HUDEP-2 (cell line): Measurements from ENCODE around the gene ADAR.
A peak's percentile ranks its signal among the peaks of the same experiment; 100 is the strongest.

ENCODE experiments used
- DNase-seq, 76 experiments: peaks; one replicate each; lab custom pipeline; 2025; ENCODE audit not compliant: unreplicated experiment in 76 of 76; lab: John Stamatoyannopoulos, UW

Gene ADAR

DNA sequence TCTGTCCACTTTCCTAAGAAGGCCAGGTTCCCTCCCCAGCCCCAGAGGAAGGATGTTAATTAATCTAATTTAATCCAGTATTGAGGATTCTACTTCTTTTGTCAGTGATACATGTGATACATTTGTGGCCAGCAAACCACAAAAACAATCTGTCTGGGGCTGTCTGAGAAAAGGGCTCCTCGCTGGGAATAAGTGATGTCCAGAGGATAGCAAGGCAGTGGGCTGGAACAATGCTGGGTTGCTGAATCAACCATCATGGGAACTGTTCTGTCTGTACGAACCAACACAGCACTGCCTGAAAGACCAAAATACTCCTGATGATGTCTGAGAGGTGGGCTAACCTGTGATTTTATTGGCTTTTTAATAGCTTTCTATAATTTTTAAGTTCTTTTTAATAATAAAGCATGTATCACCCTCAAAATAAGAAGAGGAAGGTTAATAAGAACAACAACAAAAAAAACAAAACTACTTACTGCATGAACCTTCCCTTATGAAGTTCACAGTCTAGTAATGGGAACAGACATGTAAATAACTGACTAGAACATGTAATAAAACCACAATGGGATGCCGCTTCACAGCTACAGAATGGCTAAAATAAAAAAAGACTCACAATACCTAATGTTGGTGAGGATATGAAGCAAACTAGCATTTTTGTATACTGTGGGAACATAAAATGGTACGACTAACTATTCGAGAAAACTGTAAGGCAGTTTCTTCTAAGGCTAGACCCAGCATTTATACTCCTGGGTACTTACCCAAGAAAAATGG, 11.4 kb upstream of the ADAR start:
- DNase-seq = no peak

DNA sequence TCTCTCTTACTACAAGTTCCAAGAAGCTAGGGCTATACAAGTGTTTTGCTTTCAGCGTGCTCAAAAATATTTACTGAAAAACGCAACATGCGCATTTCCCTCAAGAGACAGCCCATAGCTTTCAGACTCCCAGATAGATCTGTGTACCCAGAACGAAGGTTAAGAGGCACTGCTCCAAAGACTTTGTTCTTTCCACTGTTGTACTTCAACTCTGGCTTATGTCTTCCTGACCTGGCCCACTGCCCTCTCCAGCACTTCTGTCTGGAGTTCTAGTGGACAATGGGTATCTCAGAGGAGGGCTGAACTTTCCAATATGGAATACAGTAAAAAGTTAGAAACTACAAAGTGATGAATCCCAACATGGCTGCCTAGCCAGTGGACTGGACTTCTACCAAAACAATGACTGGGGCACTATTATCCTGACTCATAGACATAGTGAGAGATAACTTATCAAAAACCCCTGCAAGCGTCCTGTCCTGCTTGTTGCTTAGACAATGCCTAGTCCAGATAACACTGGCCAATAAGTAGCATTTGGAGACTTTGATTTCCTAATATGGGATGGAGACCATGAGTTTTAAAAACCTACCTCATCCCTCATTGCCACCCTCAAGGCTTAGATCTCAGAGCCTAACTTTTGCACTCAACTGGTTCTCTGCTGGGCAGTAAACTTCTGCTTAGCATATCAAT, 8.8 kb upstream of the ADAR start:
- peak in 3 of 76 experiments; percentile 17 to 20 (median 18) for DNase-seq

DNA sequence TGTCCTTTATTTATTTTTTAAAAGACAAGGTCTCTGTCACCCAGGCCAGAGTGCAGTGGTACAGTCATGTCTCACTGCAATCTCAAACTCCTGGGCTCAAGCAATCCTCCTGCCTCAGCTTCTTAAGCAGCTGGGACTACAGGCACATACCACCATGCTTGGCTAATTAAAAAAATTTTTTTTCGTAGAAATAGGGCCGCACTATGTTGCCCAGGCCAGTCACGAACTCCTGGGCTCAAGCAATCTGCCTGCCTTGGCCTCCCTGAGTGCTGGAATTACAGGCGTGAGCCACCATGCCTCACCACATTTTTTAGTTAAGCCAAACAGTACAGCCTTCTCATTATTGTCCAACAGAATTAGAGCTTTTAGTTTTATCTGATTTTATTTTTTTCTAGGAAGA, 7.4 kb upstream of the ADAR start:
- no peak for DNase-seq

DNA sequence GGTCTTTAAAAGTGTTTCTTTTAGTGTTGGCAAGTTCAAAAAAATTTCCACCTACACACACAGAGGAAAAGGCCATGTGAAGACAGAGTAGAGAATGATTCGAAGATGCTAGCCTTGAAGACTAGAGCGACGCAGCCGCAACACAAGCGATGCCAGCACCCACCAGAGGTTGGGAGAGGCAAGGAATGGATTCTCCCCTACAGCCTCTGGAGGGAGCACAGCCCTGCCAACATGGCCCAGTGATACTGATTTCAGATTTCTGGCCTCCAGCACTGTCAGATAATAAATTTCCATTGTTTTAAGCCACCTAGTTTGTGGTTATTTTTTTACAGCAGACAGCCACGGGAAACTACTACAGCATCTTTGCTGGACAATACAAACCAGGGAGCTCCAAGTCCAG, 6.9 kb upstream of the ADAR start:
- peak in 3 of 76 experiments; percentile 1 to 7 (median 4) for DNase-seq

DNA sequence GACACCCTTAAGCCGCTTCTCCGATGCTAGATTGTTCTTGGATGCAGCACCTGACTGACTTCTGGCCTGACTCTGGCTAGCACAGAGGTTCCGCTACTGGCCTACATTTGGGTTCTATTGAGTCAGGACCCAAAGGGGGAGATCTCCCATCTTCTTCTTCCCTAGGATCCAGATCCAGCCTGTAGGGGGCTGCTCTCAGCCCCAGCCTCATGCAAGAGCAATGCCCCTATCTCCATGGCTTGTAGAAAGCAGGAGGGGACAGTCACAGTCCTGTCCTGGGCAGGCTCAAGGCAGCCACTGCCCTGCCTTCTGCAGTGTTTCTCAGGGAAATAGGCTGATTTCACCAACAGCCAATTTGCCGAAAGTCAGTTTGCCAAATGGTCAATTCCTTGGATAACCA, 6.3 kb upstream of the ADAR start:
- DNase-seq = no peak

DNA sequence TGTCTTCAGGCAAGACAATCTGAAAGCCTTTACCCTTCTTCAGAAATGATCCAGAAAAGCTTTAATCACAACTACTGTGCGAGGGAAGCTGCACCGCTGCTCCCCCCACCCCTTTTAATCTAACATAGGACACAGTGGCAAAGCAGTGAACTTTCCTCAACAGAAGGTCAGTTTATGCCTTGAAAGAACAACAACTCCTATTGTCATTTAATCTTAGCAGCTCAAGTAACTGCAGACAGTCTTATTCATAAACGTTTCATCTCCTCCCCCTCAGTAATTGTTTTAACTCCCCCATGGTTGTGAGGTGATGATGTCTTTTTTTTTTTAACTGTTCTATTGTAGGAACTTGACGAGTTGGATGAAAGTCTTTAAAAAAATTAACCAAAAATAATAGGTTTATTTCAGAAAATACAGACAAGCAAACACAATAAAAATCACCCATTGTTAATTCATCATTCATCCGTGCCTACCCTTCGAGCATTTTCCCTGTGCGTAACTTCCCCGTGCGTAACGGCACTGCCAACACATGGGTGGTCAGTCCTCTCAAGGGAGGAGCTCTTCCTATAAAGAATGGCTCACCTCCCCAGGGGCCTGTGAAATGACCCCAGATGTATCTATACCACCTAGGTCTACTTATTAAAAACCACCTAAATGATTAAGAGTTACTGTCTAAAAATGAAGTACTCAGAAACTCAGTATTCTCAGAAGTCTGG, 3.3 kb upstream of the ADAR start:
- DNase-seq = no peak

DNA sequence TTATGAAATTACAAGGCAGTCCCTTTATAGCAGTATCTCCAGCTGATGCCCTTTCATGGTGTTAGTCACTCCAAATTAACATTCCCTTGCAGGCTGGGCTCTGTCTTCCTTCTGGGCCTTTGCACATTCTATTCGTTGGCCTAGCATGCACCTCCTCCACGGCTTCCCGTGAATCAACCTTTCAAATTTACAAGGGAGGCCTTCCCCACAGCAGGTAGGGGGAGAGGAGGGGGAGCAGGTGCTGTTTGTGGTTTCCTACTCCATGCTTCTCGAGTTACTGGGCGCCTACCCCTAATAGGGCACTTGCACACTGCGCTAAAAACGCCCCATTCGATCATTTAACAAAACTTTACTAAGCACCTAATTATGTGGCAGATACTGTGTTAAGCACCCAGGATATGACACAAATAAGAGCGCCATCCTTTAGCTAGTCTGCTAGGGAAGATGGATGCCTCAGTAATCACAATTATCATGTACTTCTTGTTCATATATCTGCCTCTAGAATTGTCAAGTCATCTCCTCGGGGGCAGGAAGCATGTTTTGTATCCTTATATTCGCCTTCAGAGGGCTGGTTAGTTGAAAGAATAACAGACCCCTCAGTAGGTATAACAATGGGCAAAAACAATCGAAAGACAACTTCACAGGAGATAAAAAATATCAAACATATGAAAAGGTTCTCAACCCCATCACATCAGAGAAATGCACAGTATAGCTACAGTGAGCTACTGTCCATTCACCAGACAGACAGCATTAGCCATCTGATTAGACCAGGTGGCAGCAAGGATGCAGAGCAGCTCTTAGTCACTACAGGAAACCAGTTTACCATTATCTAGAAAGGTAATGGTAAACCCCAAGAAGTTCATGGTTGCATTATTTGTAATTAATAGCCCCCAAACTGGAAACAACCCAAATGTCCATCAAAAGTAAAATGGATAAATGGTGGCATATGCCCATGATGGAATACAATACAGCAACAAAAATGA, 1.7 kb upstream of the ADAR start:
- DNase-seq = no peak

DNA sequence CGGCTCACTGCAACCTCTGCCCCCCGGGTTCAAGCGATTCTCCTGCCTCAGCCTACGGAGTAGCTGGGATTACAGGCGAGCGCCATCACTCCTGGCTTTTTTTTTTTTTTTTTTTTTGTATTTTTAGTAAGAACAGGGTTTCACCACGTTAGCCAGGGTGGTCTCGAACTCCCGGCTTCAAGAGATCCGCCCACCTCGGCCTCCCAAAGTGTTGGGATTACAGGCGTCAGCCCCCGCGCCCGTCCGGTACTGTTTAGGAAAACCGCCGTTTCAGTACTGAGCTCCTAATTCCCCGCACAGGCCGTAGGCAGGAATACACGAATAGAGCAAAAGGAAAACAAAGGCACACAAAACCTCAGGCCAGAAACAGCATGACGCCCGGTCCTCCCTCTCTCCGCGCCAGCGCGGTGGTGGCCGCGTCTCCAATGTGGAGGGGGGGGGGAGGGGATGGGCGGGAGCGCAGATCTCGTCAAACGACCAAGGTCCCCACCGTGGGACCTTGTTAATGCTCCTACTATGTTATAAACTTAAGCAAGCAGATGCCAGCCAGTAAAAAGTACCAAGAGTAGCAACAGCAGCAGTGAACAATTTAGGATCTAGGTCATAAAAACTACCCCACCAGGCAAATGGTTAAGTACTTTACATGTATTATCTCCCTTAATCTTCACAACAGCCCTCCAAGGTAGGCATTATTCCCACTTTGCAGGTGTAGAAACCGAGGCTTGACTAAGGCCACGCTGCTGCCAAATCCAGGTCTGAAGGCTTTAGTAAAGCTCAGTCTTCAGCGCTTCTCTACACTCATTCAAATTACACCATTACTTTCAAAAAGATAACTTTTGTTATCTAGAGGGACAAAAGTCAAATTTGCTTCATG, 648 bp upstream of the ADAR start:
- peak in 14 of 76 experiments; percentile 3 to 33 (median 16) for DNase-seq

DNA sequence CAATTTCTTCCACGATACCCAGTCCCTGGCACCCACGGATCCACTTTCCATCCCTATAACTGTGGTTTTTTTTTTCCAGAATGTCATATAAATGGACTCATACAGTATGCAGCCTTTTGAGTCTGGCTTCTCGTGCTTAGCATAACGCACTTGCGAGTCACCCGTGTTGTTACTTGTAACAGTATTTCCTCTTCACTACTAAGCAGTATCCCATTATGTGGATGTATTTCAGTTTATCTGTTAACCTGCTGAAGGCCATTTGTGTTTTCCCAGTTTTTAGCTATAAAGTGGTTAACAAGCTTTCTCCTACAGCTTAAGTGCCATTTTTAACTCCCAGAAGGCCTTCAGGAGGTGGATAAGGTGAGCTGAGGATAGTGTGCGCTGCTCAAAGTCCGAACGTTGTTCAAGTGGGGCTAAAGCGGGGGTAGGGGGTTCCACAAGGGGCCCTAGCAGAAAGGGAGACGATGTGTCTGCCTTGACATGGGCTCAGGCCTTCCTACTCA, 829 bp downstream of the ADAR start:
- peak in 3 of 76 experiments; percentile 3 to 42 (median 18) for DNase-seq

DNA sequence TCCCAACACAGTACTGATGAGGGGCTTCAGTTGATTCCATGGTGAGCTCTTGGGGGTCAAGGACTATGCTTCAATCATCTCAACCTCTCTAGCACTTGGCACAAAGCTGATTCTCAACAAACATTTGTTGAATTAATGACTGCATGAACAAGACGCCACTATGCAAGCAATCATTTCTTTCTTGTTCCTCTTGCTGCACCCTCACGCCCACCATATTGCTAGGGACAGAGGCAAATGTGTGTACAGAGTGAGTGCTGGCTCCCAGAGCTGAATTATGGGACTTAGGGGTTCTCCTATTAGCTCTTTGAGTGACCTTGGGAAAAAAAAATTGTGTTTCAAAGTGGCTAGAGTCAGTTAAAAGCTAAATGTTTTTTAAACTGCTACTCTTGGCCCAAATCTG, 2.5 kb downstream of the ADAR start:
- DNase-seq = no peak

DNA sequence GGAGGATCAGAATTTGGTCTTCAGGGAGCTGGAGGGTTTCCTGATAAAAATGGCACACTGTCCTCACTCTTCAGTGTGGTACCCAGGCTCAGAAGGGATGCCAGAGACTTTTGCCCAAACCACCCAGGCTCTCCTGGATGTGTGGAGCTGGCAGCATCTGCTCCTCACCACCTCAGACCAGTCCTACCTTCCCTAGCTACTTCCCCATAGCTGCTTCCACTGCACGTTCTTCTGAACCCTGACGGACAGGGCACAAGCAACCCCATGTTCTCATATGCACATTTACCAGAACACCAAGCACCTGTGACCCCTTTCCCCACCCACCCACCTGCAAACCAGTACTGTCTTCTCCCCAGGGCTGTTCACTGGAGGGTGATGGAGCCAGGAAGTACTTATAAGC, 4.7 kb downstream of the ADAR start:
- no peak for DNase-seq

DNA sequence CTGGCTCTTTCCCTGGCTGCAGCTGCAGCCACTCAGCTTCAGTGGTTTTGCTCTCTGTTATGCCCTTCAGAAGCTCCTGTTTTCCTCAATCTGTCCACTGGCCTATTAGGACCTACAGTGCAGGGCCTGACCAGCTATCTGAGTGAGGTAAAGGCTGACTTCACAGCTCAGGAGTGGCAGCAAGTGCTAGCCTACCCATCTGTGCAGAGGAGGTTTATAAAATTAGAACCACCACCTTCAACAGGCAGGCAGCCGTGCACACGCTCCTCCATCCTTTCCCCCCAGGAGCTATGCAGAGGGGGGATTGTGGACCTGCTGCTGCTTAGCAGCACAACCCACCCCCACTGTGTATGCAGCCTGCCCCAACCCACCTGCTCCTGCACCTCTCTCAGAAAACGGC, 8.3 kb downstream of the ADAR start:
- no peak for DNase-seq

DNA sequence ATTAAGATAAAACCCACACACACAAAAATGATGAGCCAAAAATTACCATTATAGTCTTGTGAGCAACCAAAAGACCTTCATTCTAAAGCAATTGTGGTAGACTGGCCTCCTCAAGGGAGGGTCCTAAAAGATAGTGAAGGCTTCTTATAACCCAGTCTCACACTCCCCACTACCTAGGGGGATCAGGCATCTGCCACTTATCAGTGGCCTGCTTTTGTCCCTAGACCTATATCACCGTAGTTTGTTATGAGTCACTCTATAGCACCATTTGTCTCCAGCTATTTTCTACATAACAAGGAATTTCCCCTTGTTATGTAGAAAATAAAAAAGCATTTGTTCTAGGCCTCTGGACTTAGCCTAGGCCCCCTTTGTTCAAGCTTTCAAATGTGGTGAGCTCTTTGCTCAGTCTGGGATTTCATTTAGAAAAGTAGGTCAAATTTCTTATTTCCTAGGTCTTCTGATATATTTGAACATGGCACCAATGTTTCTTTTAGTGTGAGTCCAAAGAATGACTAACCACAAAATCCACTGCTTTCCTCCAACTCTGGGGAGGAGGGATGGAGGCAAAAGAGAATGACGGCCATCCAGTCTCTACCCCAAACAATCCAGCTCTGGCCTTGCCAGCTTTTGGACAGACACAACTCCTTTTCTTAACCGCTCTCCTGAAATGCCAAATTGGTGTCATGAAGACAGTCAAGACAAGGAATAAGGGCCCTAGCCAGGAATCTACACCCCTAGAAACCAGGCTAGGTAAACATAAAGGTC, 8.9 kb downstream of the ADAR start:
- DNase-seq = no peak

DNA sequence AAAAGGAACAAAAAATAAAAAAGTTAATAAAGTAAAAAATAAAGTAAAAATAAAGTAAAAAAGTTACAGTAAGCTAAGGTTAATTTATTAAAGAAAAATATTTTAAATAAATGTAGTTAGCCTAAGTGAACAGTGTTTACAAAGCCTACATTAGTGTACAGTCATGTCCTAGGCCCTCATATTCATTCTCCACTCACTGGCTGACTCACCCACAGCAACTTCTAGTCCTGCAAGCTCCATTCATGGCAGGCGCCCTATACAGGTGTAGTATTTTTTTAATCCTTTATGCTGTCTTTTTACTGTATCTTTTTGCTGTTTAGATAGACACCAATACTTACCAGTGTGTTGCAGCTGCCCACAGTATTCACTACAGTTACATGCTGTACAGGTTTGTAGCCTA, 12.4 kb downstream of the ADAR start:
- no peak for DNase-seq

DNA sequence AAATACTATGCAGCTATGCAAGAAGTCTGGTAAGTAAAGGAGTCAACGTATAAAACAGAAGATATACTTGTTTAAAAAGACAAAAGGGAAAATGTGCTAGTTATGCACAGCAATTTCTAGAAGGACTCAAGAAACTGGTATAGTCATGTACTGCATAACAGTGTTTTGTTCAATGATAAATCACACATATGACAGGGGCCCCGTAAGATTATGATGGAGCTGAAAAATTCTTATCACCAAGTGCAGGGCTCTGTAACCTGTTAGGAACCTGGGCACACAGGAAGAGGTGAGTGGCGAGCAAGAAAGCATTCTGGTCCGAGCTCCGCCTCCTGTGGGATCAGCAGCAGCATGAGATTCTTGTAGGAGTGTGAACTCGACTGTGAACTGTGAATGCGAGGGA, 13.2 kb downstream of the ADAR start:
- DNase-seq = no peak

DNA sequence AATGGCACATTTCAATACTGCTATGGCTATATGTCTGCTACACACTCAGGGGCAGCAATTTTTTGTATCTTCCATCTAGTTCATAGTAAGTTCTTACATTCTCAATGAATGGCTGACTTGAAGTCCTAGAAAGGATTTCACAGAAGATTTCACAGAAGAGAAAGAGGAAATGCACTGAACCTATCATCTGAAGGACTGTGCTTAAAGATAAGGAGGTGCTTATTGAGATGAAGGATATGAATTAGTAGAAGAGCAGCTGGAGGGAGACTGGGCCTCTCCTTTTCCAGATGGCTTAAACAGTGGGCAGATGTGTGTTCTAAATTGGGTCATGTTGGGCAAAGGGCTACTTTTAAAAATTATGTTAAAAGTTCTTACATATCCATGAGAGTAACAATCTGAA, 14.6 kb downstream of the ADAR start:
- DNase-seq = peak in 14 of 76 experiments; percentile 6 to 61 (median 24)

DNA sequence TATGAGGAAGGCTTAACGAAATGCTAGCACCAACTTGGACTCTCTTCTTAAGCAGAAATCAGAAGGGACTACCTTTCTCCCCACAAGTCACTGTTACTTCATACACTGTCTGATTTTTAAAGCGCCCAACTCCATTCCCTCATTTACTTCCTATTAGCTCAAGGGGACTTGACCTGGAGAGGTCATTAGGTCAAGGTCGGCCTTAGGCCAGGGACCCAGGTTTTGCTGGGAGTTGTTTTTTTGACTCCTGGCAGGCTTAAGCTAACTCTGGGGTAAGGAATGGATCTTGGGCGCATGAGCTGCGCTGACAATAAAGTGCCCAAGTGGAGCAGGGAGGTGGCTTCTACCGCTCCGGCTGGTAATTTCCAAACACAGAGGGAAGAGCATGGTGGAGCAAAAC, 16.8 kb downstream of the ADAR start:
- DNase-seq = no peak

DNA sequence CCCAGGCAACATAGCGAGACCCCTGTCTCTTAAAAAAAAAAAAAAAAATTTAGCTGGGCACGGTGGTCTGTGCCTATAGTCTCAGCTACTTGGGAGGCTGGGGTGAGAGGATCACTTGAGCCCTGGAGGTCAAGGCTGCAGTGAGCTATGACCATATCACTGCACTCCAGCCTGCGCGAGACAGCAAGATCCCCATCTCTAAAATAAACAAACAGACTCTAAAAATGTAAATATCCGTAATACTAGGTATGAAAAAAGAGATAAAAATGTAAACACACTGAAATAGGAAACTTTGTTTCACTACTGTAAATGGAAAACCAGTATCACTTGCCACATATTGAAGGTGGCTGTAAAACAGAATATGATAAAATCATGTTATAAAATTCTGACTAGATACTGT, 17.2 kb downstream of the ADAR start:
- no peak for DNase-seq

DNA sequence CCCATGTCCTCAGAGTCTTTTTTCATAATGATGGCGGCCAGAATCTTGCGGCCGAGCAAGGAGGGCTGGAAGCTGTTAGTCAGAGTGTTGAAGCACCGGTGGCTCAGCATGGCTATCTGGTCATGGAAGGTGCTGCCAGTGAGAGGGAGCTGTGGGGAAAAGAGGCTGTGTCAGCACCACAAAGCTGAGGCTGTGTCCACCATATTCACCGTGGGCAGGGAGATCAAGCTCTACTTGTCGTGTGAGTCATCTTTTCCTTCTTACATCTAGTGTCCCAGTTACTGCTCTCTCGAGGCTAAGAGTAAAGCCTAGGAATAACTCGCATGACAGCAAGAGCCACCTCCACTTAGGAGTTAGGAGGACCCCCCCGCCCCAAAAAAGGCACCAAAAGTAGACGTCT, 18.2 kb downstream of the ADAR start:
- DNase-seq = peak in 1 of 76 experiments; percentile 17
